Stimulated activated CD4-positive, alpha-beta T cell treated with anti-CD3 and anti-CD28 coated beads, Interleukin-12 subunit alpha, Interleukin-12 subunit beta, amount 100 ng/mL, for 48 hours (primary cell): ENCODE data around the gene PRSS53.
A peak's percentile ranks its signal among the peaks of the same experiment; 100 is the strongest.
"Not testable (repeated sequence)": the region's sequence is repeated elsewhere in the genome, so short reads cannot be mapped to it uniquely, and the experiment has no call there.

Source experiments
- DNase-seq, 3 donors: peaks; one replicate each; pipeline ENCODE4 v3.0.0-alpha.2; 2020; ENCODE audit warnings: low read depth in 2 of 3, low spot score in 1 of 3

PRSS53 gene

GRCh38 chr16:31118223-31119155 is 29.7 kb upstream of the PRSS53 start:
- no peak for DNase-seq

GRCh38 chr16:31117384-31118222 is 28.9 kb upstream of the PRSS53 start, which contains the start of gene KAT8:
TSS of gene KAT8 (plus strand) at chr16:31117664. CDS start at chr16:31117682, 18 bp downstream.
- peak; percentile 97 to 98 (median 97) for DNase-seq

- DNase-seq: no peak
These were observed 25.7 kb upstream of the PRSS53 start for GRCh38 chr16:31114468-31114867.

GRCh38 chr16:31113121-31114120 is 24.7 kb upstream of the PRSS53 start:
- no peak for DNase-seq

GRCh38 chr16:31112711-31113110 is 24.0 kb upstream of the PRSS53 start:
- no peak for DNase-seq

- DNase-seq: no peak
These were observed 23.2 kb upstream of the PRSS53 start for GRCh38 chr16:31111881-31112466.

GRCh38 chr16:31110106-31111034 is 21.6 kb upstream of the PRSS53 start:
- DNase-seq: no peak

- no peak for DNase-seq
These were observed 20.9 kb upstream of the PRSS53 start for GRCh38 chr16:31109622-31110021.

- DNase-seq: no peak
These were observed 20.2 kb upstream of the PRSS53 start for GRCh38 chr16:31108794-31109558.

- DNase-seq: peak; percentile 62 to 80 (median 70)
These were observed 19.5 kb upstream of the PRSS53 start, which contains the start of gene BCKDK for GRCh38 chr16:31108035-31108793. TSS of gene BCKDK (plus strand) at chr16:31108386. CDS start at chr16:31109224, 838 bp downstream.

GRCh38 chr16:31107465-31107867 is 18.7 kb upstream of the PRSS53 start:
- peak; percentile 30 to 56 (median 42) for DNase-seq

- no peak for DNase-seq
These were observed 18.0 kb upstream of the PRSS53 start for GRCh38 chr16:31106509-31107464.

- DNase-seq: peak; percentile 71 to 91 (median 75)
These were observed 17.0 kb upstream of the PRSS53 start for GRCh38 chr16:31105677-31106213.

GRCh38 chr16:31100876-31101641 is 12.3 kb upstream of the PRSS53 start:
- not testable (repeated sequence) for DNase-seq
